SK-N-MC (cell line): ENCODE results near the gene NAE1.

Experiments used
- DNase-seq: peaks from one replicate; pipeline ENCODE4 v3.0.0-alpha.2; 2011; ENCODE audit warnings: low read depth, low spot score
- H3K27ac ChIP-seq: fragments of 200-600 bp; sonication (generic); 2 replicates; pipeline ENCODE4 v1.5.1; 2016; ENCODE audit warnings: mixed run types
- H3K36me3 ChIP-seq: fragments of 200-600 bp; sonication (generic); 2 replicates; pipeline ENCODE4 v1.6.1; 2017; ENCODE audit warnings: antibody characterized with exemption, low read length, mixed read lengths; ENCODE audit not compliant: insufficient read depth
- H3K4me3 ChIP-seq: fragments of 200-600 bp; sonication (generic); 2 replicates; pipeline ENCODE4 v1.5.1; 2016
- H3K9ac ChIP-seq: fragments of 200-600 bp; sonication (generic); 2 replicates; pipeline ENCODE4 v1.8.0; 2017; ENCODE audit warnings: mixed run types, mixed read lengths; ENCODE audit not compliant: insufficient read length
- H3K9me3 ChIP-seq: fragments of 200-600 bp; sonication (generic); 2 replicates; pipeline ENCODE4 v1.6.1; 2017; ENCODE audit warnings: low read depth, mild to moderate bottlenecking, antibody characterized with exemption, low read length, moderate library complexity, mixed read lengths
- EZH2 ChIP-seq: fragments of 200-600 bp; sonication (generic); IDR thresholded peaks from one replicate; pipeline ENCODE4 v1.6.1; 2017; ENCODE audit warnings: antibody characterized with exemption
- FOXP2 ChIP-seq: optimal IDR thresholded peaks from 2 replicates; pipeline ENCODE3; 2011; ENCODE audit warnings: mild to moderate bottlenecking, moderate library complexity; ENCODE audit not compliant: insufficient read depth; ENCODE audit errors: extremely low read length, control extremely low read depth
- POLR2AphosphoS5 ChIP-seq: IDR thresholded peaks from 2 replicates; pipeline ENCODE4 v1.6.1; 2012; ENCODE audit warnings: mild to moderate bottlenecking, low read depth, low read length, borderline replicate concordance

NAE1 gene

GRCh38 chr16:66869424-66869823 lies 38.6 kb upstream of the NAE1 start:
- no peak for DNase-seq
- no peak for TF ChIP-seq EZH2
- no peak for TF ChIP-seq FOXP2
- Histone ChIP-seq H3K27ac (no peak overlapping the region), H3K9me3 (no peaks in the 10 kb centered on the region), H3K36me3 (no peaks in the 10 kb centered on the region), H3K9ac (no peak overlapping the region), H3K4me3 (no peak overlapping the region)

- no peak for DNase-seq
- TF ChIP-seq EZH2: no peak
- TF ChIP-seq FOXP2: no peak
- no peak for TF ChIP-seq POLR2AphosphoS5
- H3K27ac ChIP-seq: no peak overlapping the region
- no peaks in the 10 kb centered on the region for H3K36me3 ChIP-seq
- H3K9ac ChIP-seq: no peak overlapping the region
- no peaks in the 10 kb centered on the region for H3K9me3 ChIP-seq
- H3K4me3 ChIP-seq: no peak overlapping the region
Measured at GRCh38 chr16:66863707-66864106, 32.9 kb upstream of the NAE1 start.

GRCh38 chr16:66862023-66862520 lies 31.3 kb upstream of the NAE1 start:
- H3K36me3 ChIP-seq: no peaks in the 10 kb centered on the region
- H3K9me3 ChIP-seq: no peaks in the 10 kb centered on the region
- H3K4me3 ChIP-seq: no peak overlapping the region
- no peak overlapping the region for H3K9ac ChIP-seq
- DNase-seq: no peak
- H3K27ac ChIP-seq: no peak overlapping the region
- TF ChIP-seq FOXP2 (no peak), POLR2AphosphoS5 (no peak), EZH2 (no peak)

GRCh38 chr16:66859397-66860068 lies 28.8 kb upstream of the NAE1 start:
- Histone ChIP-seq H3K4me3 (no peak overlapping the region), H3K27ac (no peak overlapping the region), H3K9me3 (no peaks in the 10 kb centered on the region), H3K9ac (no peak overlapping the region), H3K36me3 (no peaks in the 10 kb centered on the region)
- DNase-seq: no peak
- TF ChIP-seq POLR2AphosphoS5 (no peak), EZH2 (no peak), FOXP2 (no peak)

GRCh38 chr16:66858740-66859396 lies 28.1 kb upstream of the NAE1 start:
- no peak for DNase-seq
- H3K27ac ChIP-seq: no peak overlapping the region
- no peak for TF ChIP-seq POLR2AphosphoS5
- TF ChIP-seq EZH2: no peak
- no peak for TF ChIP-seq FOXP2
- H3K9me3 ChIP-seq: no peaks in the 10 kb centered on the region
- no peaks in the 10 kb centered on the region for H3K36me3 ChIP-seq
- no peak overlapping the region for H3K4me3 ChIP-seq
- H3K9ac ChIP-seq: no peak overlapping the region

GRCh38 chr16:66857437-66857836 lies 26.7 kb upstream of the NAE1 start:
- H3K9me3 ChIP-seq: no peaks in the 10 kb centered on the region
- TF ChIP-seq EZH2: no peak
- TF ChIP-seq POLR2AphosphoS5: no peak
- TF ChIP-seq FOXP2: no peak
- no peak for DNase-seq
- no peak overlapping the region for H3K27ac ChIP-seq
- no peaks in the 10 kb centered on the region for H3K36me3 ChIP-seq
- H3K9ac ChIP-seq: no peak overlapping the region
- H3K4me3 ChIP-seq: no peak overlapping the region

- Histone ChIP-seq H3K9me3 (no peaks in the 10 kb centered on the region), H3K9ac (no peak overlapping the region), H3K36me3 (no peaks in the 10 kb centered on the region), H3K4me3 (no peak overlapping the region), H3K27ac (no peak overlapping the region)
- TF ChIP-seq POLR2AphosphoS5 (no peak), EZH2 (no peak), FOXP2 (no peak)
- DNase-seq: no peak
Measured at GRCh38 chr16:66856801-66857200, 26.0 kb upstream of the NAE1 start.

- no peak for TF ChIP-seq EZH2
- no peak overlapping the region for H3K4me3 ChIP-seq
- DNase-seq: no peak
- H3K9me3 ChIP-seq: no peaks in the 10 kb centered on the region
- H3K27ac ChIP-seq: no peak overlapping the region
- H3K36me3 ChIP-seq: no peaks in the 10 kb centered on the region
- H3K9ac ChIP-seq: no peak overlapping the region
Measured at GRCh38 chr16:66856184-66856730, 25.5 kb upstream of the NAE1 start.
